ENCODE measurements around the gene BCS1L.

The BCS1L gene

DNA sequence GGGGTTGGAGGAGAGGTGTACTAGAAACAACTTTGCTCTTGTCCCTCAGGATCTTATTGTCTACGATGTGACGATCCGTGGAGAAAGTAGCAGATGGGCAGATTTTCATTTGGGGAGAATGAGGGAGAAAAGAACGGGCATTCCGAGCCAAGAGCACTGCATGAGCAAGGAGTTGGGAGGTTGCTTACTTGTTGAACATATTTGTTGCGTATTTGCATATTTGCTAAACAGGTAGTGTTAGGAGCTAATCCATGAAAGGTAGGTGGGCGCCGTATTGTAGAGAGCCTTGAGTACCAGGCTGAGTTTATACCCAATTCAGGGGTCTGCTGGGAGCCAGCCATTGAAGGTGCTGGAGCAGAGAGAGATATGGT is 490 bp downstream of the BCS1L start:
- no peak for DNase-seq (ENCODE audit: low spot score)

DNA sequence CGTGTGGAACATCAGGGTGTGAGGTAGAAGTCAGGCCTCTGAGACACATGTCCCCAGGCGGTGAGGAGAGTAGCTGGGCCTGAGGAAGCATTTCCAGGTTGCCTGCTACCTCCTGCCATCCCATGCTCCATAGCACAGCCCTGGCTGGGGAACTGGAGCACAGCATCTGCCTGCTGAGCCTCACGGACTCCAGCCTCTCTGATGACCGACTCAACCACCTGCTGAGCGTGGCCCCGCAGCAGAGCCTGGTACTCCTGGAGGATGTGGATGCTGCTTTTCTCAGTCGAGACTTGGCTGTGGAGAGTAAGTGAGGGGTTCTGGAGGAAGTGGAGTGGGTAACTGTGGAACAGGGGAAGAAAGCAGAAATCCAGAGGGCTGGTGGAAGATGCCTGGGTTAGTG is 2.9 kb downstream of the BCS1L start:
- no peak for DNase-seq (ENCODE audit: low spot score)

DNA sequence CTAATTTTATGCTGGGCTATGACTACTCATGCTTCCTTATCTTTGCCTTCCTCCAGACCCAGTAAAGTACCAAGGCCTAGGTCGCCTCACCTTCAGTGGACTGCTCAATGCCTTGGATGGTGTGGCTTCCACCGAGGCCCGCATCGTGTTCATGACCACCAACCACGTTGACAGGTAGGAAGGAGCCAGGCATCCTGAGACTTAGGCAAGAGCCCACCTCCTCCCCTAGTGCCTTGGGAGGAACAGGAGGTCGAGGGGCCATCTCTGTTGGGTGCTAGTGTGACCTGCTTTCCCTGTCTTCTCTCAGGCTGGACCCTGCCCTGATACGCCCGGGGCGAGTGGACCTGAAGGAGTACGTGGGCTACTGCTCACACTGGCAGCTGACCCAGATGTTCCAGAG is 3.3 kb downstream of the BCS1L start:
- DNase-seq (ENCODE audit: low spot score): no peak

DNA sequence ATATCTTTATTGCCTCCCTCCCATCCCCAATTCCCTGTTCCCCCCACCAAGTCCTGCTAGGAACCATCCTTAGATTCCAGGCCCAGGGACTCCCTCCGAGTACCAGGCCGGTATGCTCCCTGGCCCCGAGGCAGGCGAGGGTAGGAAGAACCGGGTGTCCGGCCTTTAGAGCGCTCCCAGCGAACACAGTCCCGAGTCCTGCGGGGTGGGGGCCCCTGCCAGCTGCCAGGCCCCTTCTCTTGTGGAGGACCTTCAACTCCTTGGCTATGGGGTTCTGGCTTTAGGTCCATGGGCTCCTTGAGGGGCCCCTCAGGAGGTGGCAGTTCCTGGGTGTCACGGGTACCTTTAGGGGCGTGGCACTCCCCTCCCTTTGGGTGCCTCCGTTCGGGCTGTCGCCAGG is 4.4 kb downstream of the BCS1L start:
- DNase-seq (ENCODE audit: low spot score): no peak

DNA sequence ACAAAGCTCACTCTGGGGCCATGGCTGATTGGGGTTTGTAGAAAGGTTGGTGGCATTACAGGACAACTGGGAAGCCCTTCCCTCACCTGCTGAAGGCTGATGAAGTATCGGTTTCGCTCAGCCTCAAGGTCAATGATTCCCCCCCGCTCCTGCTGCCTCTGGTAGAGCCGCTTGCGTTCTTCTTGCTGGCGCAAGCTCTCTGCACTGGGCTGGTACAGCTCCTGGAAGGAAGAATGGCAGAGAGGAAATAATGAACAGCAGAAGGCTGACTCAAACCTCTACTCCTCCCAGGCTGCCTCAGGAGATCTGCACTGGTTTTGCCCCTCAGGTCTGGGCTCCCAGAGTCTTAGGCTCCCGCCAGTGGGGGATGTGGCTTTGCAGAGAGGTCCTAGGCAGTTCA is 5.2 kb downstream of the BCS1L start:
- no peak for DNase-seq (ENCODE audit: low spot score)

DNA sequence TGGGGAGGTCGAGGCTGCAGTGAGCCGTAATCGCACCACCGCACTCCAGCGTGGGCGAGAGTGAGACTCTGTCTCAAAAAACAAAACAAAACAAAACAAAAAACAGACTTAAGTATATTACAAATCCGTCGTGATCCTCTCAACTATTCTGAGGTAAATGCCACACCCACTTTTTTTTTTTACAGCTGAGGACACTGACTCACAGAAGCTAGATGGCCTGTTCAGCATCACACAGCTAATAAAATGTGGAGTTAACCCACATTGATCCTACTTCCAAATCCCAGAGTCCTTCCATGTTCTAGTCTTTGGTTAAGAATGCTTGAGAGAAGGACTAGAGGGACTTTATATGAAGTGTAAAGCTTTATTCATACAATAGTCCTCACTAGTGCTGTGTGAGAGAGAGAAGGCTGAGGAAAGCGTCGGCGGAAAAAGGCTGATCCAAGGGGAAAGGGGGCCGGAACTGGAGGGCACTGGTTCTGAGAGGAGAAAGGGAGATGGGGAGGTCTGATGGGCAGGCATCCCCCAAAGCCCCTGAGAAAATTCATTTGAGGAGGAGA is 11.7 kb downstream of the BCS1L start:
- no peak for DNase-seq (ENCODE audit: low spot score)

DNA sequence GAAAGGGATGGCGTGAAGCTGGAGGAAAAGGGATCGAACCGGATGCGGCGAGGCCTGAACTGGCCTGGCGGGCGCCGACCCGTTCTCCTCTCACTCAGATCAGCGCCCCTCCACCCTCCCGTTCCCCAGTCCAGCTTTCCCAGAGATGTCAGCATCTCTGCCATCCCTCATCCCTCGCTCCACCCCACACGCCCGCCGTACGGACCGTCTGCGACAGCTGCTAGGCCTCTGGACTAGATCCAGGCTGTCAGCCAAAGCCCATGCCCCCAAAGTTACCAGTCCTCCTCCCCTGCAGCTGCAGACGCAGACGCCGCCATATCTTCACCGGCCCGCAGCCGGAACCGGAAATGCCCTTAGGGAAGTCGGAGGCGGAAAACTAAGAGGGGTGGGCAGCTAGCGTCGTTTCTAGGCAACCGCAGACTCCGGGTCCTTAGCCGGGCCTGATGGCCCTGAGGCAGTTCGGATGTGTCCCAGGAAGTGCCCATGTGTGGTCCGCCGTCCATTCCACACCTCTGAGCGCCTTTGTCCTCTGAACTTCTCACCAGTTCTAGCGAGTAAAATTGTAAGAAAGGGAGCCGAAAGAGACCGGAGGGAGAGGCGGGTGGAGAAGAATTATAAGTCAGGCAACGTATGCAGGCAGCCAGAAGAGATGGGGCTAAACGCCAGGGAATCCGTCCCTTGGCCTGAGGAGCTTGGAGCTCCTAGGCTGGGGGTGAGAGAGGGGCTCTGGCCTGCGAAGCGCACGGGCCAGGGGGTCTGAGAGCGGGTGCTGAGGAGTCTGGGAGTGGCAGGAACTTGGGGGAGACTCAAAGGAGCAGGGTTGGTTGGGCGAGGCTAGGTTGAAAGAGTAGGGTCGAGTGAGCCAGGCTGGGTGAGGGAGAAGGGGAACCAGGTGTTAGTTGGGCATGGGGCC is 12.4 kb downstream of the BCS1L start, which contains the start of the genes RNF25 and STK36:
RNF25 (minus strand) TSS at position 349 of the 913 bp plus-strand sequence; CDS start at position 317, 32 bp downstream.
STK36 (plus strand) TSS at position 433 of the 913 bp plus-strand sequence. CDS start 744 bp downstream, outside the sequence.
- DNase-seq (ENCODE audit: low spot score): peak; percentile 89

DNA sequence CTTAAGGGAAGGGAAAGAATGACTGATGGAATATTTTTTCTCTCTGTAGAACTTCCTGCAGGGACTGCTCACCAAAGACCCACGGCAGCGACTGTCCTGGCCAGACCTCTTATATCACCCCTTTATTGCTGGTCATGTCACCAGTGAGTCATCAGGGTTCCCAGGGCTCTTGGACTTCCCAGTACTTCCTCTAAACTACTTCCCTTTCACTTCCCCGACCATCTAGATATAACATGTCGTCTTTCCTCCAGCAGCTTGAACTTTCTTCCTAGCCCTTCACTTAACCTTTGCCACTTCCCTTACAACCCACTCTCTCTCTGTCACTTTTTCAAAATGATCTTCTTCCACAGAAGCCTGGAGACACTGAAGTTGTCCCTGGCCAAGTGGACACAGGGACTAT is 19.6 kb downstream of the BCS1L start:
- no peak for DNase-seq (ENCODE audit: low spot score)

DNA sequence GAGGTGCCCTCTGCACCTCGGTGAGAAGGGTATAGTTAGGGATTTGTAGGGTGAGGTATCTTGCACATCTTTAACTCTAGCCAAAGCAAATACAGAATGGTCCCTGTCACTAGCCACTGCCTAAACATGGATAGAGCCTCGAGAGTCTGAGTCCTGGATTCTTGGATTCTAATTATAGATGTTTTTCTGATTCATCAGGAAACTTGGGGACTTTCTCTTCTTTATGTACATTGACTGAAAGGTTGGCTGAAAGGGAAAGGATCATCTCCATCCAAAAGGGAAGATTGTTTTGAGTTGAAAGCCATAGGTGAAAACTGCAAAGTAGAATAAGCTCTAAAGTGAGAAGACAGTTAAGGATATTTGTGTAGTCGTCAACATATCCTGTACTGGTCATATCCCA is 20.6 kb downstream of the BCS1L start:
- no peak for DNase-seq (ENCODE audit: low spot score)

DNA sequence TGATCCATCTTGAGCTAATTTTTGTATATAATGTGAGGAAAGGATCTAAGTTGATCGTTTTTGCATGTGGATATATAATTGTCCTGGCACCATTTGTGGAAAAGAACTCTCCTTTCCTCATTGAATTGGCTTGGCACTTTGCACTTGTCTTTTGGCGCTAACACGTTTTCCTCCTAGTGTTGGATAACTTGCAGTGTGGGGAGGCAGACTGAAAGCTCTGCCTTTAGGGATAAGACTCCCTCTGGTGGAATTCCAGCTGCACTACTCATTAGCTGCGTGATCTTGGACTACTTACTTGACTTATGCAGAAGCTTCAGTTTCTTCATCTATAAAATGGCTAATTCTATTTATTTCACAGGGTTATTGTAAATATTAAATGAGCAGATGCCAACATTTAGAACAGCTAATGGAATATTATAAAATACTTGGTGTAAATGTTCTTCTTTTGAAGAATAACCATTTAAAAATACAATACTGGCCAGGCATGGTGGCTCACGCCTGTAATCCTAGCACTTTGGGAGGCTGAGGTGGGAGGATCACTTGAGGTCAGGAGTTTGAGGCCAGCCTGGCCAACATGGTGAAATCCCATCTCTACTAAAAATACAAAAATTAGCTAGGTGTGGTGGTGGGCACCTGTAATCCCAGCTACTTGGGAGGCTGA is 28.0 kb downstream of the BCS1L start:
- DNase-seq (ENCODE audit: low spot score): peak; percentile 73

DNA sequence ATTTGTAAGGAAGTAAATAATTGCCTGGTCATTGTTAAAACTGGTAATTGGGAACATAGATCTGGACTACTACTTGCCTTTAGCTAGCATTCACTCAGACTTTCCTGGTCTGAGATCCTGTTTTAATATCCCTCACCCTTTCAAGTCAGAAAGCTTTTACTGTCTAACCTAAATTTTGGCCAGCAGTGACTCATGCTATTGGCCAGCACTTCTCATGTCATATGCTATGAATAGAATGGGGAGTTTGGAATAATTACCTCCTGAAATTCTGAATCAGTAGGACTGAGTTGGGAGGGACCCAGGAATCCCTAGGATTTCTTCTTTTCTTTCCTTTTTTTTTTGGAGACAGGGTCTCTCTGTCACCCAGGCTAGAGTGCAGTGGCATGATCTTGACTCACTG is 31.8 kb downstream of the BCS1L start:
- DNase-seq (ENCODE audit: low spot score): no peak

DNA sequence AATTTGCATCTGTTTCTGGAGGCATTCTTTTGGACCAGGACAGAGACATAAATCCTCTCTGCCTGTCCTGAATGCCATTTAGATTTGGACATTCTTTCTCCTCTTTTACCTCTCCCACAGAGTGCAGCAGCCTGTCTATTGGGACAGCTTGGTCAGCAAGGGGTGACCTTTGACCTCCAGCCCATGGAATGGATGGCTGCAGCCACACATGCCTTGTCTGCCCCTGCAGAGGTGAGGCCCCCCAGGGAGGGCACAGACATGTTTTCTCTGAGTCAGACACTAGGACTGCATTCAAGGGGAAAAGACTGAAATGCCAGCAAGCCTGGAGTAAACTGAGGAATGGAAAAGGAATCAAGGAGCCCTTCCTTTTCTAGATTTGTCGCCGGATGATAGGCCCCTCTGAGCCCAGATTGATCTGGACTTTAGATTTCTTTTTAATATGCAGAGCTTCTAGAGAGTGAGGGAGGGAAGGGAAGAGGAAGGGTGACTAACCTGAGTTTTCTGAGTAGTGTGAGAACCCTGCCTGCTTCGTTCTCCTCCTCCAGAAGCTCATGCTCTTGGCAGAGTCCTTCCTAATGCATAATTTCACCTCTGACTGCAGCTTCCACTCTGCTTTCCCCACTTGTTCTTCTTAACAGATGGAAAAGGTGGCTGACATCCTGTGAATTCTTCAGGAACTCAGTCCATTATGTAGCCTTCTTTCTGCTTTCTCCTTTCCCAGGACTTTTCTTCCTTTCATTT is 35.1 kb downstream of the BCS1L start:
- no peak for DNase-seq (ENCODE audit: low spot score)

DNA sequence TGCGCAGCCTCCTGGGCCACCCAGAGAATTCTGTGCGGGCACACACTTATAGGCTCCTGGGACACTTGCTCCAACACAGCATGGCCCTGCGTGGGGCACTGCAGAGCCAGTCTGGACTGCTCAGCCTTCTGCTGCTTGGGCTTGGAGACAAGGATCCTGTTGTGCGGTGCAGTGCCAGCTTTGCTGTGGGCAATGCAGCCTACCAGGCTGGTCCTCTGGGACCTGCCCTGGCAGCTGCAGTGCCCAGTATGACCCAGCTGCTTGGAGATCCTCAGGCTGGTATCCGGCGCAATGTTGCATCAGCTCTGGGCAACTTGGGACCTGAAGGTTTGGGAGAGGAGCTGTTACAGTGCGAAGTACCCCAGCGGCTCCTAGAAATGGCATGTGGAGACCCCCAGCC is 39.4 kb downstream of the BCS1L start:
- no peak for DNase-seq (ENCODE audit: low spot score)

DNA sequence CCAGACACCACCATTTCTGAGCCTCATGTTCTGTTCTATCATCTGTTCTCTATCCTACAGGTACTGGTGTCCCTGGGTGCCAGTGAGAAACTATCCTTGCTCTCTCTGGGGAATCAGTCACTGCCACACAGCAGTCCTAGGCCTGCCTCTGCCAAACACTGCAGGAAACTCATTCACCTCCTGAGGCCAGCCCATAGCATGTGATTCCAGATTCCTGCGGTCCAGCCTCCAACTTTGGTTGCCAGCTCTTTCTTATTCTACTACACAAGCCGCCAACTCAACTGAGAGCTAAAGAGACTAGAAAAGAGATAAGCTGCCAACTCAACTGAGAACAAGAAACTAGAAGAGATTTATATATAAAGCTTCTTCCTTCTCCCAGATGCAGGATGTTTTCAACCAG is 42.3 kb downstream of the BCS1L start:
- DNase-seq (ENCODE audit: low spot score): no peak

DNA sequence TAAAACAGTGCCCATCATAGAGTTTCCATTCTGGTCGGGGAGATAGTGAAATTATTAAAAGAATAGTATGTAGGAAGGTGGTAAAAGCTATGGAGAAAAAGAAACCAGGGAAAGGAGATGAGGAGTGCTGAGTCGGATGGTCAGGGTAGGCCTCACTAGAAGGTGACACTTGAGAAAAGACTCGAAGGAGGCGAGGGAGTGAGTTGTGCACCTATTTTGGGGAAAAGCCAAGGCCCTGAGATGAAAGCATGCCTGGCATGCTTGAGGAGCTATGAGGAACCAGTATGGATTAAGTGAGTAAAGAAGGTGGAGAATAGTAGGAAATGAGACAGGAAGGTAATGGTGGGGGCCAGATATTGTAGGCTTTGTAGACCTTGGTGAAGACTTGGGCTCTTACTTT is 43.9 kb downstream of the BCS1L start:
- DNase-seq (ENCODE audit: low spot score): no peak

DNA sequence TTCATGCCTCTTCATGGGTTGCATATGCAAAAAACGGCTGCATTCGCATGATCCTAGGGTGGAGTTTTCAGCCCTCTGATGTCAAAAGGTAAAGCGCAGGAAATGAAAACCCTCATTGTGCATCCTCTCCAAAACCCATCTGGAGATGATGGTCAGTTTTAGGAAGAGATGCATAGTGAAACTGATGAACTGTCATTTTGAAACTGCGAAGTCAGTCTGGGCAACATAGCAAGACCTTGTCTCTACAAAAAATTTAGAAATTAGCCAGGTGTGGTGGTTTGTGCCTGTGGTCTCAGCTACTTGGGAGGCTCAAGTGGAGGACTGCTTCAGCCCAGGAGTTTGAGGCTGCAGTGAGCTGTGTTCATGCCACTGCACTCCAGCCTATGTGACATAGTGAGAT is 48.6 kb downstream of the BCS1L start:
- no peak for DNase-seq (ENCODE audit: low spot score)

DNA sequence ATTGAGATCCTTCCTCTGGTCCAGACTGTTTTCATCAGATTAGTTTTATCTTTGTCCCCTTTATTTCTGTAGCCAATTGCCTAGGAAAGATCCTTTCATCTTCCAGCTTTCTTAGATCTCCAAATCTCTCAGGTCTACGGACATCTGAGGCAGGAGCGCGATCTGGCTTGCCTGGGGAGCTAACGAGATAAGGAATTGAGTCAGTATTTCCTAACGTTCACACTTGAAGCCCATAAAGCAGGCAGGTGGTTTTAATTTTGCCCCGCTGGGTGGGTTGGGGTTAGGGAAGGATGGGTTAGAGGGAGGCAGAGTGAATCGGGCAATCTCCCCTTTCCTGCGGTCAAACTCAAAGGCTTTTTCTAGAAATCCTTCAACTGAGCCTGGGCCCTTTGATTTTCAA is 50.4 kb downstream of the BCS1L start:
- DNase-seq (ENCODE audit: low spot score): no peak

DNA sequence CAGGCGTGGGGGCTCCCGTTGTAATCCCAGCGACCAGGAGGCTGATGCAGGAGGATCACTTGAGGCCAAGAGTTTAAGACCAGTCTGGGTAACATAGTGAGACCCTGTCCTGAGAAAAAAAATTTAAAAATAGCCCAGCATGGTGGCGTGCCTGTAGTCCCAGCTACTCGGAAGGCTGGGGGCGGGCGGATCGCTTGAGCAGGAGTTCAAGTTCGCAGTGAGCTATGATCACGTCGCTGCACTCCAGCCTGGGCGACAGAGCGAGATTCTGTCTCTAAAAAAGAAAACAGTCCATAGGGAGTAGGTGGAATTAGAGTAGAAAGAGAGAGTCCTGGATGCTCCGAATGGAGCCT is 50.8 kb downstream of the BCS1L start:
- DNase-seq (ENCODE audit: low spot score): no peak

DNA sequence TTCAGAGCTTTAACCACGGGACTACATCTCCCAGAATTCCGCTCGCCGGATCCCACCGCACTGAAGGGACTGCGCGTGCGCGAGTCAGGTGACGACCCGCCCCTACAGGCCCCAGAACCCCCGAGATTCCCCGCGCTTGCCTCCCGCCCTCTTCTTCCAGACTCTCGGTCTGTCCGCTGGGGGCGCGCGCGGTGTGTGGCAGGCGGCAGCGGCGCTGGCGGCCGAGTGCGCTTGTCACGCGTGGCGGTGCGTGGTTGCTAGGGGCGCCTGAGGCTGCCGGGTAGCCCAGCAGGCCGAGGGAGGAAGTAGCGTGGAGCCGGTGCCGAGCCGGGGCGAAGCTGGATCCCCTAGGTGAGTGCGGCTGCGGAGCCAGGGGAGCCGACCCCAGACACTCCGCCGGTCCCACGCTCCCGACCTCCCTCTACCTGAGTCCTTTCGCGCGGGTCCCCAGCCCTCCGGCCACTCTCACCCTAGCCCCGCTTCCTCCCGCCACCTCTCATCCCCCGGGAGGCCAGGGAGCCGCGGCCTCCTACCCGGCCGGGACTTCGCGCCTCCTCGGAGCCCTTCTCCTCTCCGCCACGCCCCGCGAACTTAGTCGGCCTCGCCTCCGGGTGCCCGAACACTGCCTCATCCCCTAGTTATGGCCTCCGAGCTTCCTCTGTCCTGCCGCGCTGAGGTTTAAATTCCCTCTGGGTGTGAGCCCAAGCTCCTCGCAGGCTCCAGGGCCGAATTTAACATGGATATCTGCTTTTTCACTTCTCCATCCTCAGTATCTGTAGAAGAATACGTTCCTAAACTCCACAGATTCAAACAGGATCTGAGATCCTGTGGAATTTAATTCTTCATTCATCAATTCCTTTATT is 51.4 kb downstream of the BCS1L start, which contains the start of gene TTLL4:
TTLL4 (plus strand) TSS at position 149 of the 863 bp plus-strand sequence. CDS start 26,842 bp downstream, outside the sequence.
- DNase-seq (ENCODE audit: low spot score): peak; percentile 98

DNA sequence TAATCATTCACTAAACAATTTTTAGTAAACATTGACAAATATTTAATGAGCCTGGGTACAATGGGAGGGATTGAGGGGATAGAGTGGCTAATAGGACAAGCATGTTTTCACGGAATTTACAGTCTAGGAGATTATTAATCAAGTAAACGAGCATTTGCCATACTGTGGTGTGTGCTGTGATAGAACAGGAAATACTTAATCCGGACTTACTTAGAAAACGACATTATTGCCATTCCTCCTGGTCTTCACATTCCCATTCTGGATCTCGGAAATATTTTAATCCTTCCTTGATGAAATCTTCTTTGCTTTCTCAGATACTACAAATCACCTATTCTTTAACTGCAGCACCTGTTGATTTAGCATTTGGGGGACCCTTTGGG is 52.1 kb downstream of the BCS1L start:
- no peak for DNase-seq (ENCODE audit: low spot score)
